HG02884 (cell line): ENCODE data around the gene RAB7B.
"Not testable (repeated sequence)": the region's sequence is repeated elsewhere in the genome, so short reads cannot be mapped to it uniquely, and the experiment has no call there.

Experiments used
- ATAC-seq: cut with Tn5 transposase; IDR thresholded peaks from one replicate; pipeline ENCODE4 v1.9.1; 2021; ENCODE audit warnings: mild to moderate bottlenecking, moderate library complexity; ENCODE audit not compliant: unreplicated experiment

RAB7B gene

GRCh38 chr1:206002871-206003801 is at the start of gene RAB7B:
TSS of gene RAB7B (minus strand) at chr1:206003395. CDS start at chr1:205994135, 9,260 bp downstream.
- ATAC-seq: no peak

- not testable (repeated sequence) for ATAC-seq
Observed at GRCh38 chr1:206052231-206052865, 49.2 kb upstream of the RAB7B start.

GRCh38 chr1:206050655-206051235 is 47.5 kb upstream of the RAB7B start:
- peak; percentile 78 for ATAC-seq

GRCh38 chr1:206049919-206050600 is 46.9 kb upstream of the RAB7B start:
- ATAC-seq: no peak

- ATAC-seq: no peak
Observed at GRCh38 chr1:206049293-206049692, 46.1 kb upstream of the RAB7B start.

GRCh38 chr1:206048582-206048981 is 45.4 kb upstream of the RAB7B start:
- no peak for ATAC-seq

- no peak for ATAC-seq
Observed at GRCh38 chr1:206047271-206047670, 44.1 kb upstream of the RAB7B start.

GRCh38 chr1:206041640-206042039 is 38.4 kb upstream of the RAB7B start:
- ATAC-seq: no peak

GRCh38 chr1:206040328-206040727 is 37.1 kb upstream of the RAB7B start:
- no peak for ATAC-seq

GRCh38 chr1:206039046-206039973 is 36.1 kb upstream of the RAB7B start:
- ATAC-seq: no peak

GRCh38 chr1:206037581-206037980 is 34.4 kb upstream of the RAB7B start:
- ATAC-seq: no peak

GRCh38 chr1:206036663-206037455 is 33.7 kb upstream of the RAB7B start:
- no peak for ATAC-seq

GRCh38 chr1:206035027-206035426 is 31.8 kb upstream of the RAB7B start:
- no peak for ATAC-seq

GRCh38 chr1:206032380-206033140 is 29.4 kb upstream of the RAB7B start:
- no peak for ATAC-seq

GRCh38 chr1:206030714-206031113 is 27.5 kb upstream of the RAB7B start:
- no peak for ATAC-seq

GRCh38 chr1:206030191-206030590 is 27.0 kb upstream of the RAB7B start:
- no peak for ATAC-seq

- no peak for ATAC-seq
Observed at GRCh38 chr1:206029484-206029883, 26.3 kb upstream of the RAB7B start.

GRCh38 chr1:206025283-206025820 is 22.2 kb upstream of the RAB7B start:
- no peak for ATAC-seq
